ENCODE measurements around the gene LPP. TPM values are rescaled to one million over a fixed set of nuclear protein-coding genes. Genes with fewer than 3 reads are reported as not detected.
A peak's percentile ranks its signal among the peaks of the same experiment; 100 is the strongest.

The LPP gene
- total RNA-seq, 8 experiments from 2014 or later: 6.0 to 77.8 (median 15.4) TPM

DNA sequence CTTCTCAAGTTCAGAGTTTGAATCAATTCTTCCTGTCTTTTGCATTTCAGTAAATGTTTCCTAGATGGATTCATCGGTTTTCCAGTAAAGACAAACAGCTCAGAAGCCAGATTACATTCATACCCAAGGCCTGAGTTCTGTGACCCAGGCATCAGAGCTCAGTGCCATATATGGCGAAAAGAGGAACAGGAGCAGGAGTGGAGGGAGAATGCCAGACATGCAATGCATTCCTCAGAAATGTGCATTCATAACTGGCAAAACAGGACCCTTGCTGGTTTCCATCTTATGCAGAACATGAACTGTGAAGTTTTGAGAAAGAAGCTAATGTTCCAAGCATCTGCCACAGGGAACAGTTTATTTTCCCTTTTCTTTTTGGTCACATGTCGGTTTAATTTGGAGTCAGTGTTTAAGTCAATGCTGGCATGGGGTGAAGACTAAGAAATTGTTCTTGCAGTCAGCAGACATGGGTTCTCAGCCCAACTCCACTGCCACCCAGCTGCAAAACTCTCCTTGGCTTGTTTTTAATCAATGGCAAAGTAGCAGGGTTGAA lies 116.5 kb downstream of the LPP start:
- no peak overlapping the region for H3K4me3 ChIP-seq
- H3K4me1 ChIP-seq (replicated peaks in 1 of 2): peaks cover 8 to 19% of the 10 kb centered on the region in 2 donors
- no peak overlapping the region for H3K27ac ChIP-seq
- ATAC-seq (replicated peaks in 6 of 8): peak in 5 of 8 experiments; percentile 39 to 94 (median 52)
- 0 to 100% (median 55%) methylated on average over 1 to 3 of the region's 3 CpGs; no CpG with 5 or more reads in 2 of the 10 experiments for WGBS, 10 experiments
- in situ Hi-C loops (cut with MboI; ENCODE audit: low pct_unique_long_range_greater_than_20kb in 2 of 9, low sequenced_read_pairs in 9 of 9, unreplicated experiment in 9 of 9): no loop called here

DNA sequence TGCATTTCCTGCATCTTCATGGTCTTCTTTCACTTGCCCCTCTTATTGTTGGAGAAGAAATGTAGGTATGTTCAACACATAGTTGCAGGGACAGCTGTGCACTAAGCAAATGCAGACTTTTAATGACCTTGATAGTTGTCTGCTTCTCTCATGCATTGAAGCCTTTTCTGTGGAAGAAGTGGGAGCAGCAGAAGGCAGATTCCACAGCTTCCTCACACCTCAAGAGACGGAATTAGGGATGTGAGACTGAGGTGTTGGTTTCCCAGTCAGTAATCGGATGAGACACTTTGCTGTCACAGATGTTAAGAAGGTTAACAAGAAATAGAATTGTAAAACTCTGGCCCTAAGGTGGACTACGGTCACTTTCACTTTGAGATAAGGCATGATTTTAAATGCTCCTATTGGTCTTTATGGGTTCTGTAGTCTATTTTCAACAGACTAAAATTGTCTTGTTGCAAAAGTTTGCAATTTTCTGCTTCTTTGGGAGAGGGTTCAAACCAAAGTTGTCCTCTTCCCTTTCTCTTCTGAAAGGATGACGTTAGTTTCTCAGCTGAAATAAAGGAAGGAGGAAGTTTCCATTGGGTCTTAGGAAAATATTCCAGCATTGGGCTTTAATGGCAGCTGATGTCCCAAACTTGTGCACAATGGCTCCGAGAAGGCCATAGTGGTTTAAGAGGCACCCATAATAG lies 117.4 kb downstream of the LPP start:
- no peak for ATAC-seq (replicated peaks in 6 of 8)
- in situ Hi-C loops (cut with MboI; ENCODE audit: low pct_unique_long_range_greater_than_20kb in 2 of 9, low sequenced_read_pairs in 9 of 9, unreplicated experiment in 9 of 9): no loop called here
- no peak overlapping the region for H3K27ac ChIP-seq
- peaks cover 4 to 19% of the 10 kb centered on the region in 2 donors for H3K4me1 ChIP-seq (replicated peaks in 1 of 2)
- no peak overlapping the region for H3K4me3 ChIP-seq
- WGBS, 10 experiments: 72 to 100% (median 96%) methylated on average over 1 to 5 of the region's 5 CpGs

DNA sequence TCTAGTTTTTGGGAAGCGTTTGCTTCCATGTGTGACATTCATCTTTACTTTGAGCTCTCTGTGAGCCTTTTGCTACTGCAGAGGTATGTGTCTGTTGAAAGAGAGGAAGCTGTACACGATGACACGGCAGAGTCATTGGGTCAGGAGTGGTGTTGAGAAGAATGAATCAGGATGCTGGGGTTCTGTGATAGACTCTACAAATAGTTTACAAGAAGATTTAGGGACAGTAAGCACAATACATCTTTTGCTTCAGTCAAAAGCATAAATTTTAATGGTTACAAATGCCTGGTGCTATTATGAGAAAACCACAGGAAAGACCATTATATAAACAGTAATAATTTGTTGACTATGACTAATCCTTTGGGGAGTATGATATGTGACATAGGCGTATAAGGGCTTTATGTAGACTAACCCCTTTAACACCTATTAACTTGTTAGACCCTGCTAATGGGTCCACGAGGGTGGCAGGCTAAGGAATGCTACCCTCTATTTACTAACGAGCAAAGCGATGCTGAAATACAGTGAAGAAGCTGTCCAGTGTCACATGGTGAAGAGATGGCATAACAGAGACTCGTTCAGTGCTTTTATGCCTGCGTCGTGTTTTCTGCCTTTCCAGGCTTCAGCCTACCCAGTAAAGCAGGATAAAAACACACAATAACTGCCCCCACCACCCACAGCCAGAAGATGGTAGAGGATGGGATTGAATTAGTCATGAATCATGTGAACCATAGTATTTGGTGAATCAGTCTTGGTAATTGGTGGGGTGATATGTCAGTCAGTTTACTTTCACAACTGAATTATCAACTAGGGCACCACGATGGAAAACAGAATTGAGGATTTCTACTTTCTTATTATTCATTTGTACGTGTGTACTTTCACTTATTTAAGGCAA lies 118.8 kb downstream of the LPP start:
- H3K4me3 ChIP-seq: no peak overlapping the region
- 46 to 84% (median 77%) methylated on average over 3 to 11 of the region's 12 CpGs for WGBS, 10 experiments
- H3K27ac ChIP-seq: no peak overlapping the region
- ATAC-seq (replicated peaks in 6 of 8): peak in 5 of 8 experiments; percentile 58 to 87 (median 73)
- in situ Hi-C loops (cut with MboI; ENCODE audit: low pct_unique_long_range_greater_than_20kb in 2 of 9, low sequenced_read_pairs in 9 of 9, unreplicated experiment in 9 of 9): no loop called here
- peaks cover 4 to 19% of the 10 kb centered on the region in 2 donors for H3K4me1 ChIP-seq (replicated peaks in 1 of 2)

DNA sequence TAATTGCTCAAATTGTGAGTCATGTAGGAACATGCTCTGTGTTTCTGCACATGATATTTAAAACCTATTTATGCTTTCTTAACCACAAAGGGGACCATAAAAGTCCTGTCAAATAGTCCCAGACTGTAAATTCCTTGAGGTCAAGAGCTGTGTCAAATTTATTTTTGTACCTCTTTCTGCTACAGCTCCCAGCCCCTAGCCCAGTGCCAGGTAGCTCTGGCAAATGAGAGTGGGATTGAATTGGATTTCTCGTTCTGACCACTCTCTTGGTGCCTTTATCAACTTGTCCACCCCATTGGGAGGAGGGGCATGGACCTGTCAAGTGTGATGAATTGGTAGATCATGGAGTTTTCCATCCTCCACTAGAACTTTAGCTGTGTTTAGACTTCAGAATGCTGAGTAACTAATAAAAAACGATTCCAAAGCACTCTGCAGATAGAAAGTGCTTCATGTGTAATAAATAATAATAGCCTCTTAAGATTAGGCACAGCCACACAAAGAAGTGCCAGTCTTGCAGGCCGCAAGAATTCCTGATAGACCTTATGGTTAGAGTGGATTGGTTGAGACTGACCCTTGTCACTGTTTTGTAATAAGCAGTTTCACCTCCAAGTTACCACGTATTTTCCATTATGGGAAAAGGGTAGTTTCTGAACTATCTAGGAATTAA lies 120.4 kb downstream of the LPP start:
- WGBS, 10 experiments: 20 to 93% (median 71%) methylated on average over 1 to 4 of the region's 4 CpGs
- Histone ChIP-seq H3K4me3 (no peak overlapping the region), H3K27ac (no peak overlapping the region), H3K4me1 (replicated peaks in 1 of 2) (peaks cover 9 to 20% of the 10 kb centered on the region in 2 donors)
- ATAC-seq (replicated peaks in 6 of 8): no peak
- in situ Hi-C loops (cut with MboI; ENCODE audit: low pct_unique_long_range_greater_than_20kb in 2 of 9, low sequenced_read_pairs in 9 of 9, unreplicated experiment in 9 of 9): no loop called here

DNA sequence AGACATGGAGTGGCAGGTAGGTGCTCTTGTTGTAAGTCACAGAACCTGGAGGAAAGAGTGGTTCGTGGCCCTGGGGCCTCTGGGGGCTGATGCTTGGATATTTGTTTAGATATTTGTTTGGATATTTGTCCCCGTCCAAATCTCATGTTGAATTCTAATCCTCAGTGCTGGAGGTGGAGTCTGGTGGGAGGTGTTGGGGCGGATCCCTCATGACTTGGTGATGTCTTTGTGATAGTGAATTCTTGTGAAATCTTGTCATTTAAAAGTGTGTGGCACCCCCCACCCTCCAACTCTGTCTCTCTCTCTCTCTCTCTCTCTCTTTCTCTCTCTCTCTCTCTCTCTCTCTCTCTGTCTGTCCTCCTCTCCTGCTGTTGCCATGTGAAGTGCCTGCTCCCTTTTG lies 122.4 kb downstream of the LPP start:
- H3K27ac ChIP-seq: no peak overlapping the region
- H3K4me1 ChIP-seq (replicated peaks in 1 of 2): peaks cover 21 to 36% of the 10 kb centered on the region in 2 donors
- 77 to 100% (median 94%) methylated on average over 1 to 3 of the region's 3 CpGs; no CpG with 5 or more reads in 5 of the 10 experiments for WGBS, 10 experiments

DNA sequence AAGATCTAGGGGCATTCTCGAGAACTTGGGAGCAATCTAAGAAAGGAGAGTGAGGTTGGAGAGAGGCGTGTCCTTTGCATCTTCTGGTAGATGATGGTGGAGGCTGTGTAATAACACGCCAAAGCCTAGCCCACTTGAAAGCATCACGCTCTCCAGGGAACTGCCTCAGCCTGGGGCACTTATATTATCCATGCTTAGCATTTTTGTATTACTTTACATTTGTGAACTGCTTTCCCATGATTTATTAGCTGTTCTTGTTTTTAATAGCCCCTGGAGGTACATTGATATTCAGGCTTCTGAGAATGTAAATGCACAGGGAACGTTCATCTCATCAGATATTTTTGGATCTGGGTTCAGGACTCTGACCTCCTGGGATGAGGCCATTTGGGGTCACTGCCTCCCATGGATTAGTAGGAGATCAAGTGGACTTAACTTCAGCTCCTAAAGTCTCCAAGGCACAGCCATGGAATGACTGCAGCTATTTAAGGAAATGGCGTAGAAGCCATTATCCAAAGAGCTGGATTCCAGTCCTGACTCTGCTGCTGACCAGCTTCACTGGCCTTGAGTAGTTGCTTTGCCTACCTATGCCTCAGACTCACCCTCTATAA lies 124.9 kb downstream of the LPP start:
- peaks cover 32 to 39% of the 10 kb centered on the region in 2 donors for H3K4me1 ChIP-seq (replicated peaks in 1 of 2)
- in situ Hi-C loops (cut with MboI; ENCODE audit: low pct_unique_long_range_greater_than_20kb in 2 of 9, low sequenced_read_pairs in 9 of 9, unreplicated experiment in 9 of 9): no loop called here
- H3K27ac ChIP-seq: peak overlapping the region in 1 of 2 donors; percentile 70
- no peak overlapping the region for H3K4me3 ChIP-seq
- WGBS, 10 experiments: 35 to 100% (median 67%) methylated on average over 1 to 6 of the region's 6 CpGs
- ATAC-seq (replicated peaks in 6 of 8): peak in 7 of 8 experiments; percentile 24 to 92 (median 56)

More for the DNA sequence above, 122.4 kb downstream of the LPP start:
- H3K4me3 ChIP-seq: no peak overlapping the region
- in situ Hi-C loops (cut with MboI; ENCODE audit: low pct_unique_long_range_greater_than_20kb in 2 of 9, low sequenced_read_pairs in 9 of 9, unreplicated experiment in 9 of 9): no loop called here
- peak in 2 of 8 experiments; percentile 17 to 60 for ATAC-seq (replicated peaks in 6 of 8)

DNA sequence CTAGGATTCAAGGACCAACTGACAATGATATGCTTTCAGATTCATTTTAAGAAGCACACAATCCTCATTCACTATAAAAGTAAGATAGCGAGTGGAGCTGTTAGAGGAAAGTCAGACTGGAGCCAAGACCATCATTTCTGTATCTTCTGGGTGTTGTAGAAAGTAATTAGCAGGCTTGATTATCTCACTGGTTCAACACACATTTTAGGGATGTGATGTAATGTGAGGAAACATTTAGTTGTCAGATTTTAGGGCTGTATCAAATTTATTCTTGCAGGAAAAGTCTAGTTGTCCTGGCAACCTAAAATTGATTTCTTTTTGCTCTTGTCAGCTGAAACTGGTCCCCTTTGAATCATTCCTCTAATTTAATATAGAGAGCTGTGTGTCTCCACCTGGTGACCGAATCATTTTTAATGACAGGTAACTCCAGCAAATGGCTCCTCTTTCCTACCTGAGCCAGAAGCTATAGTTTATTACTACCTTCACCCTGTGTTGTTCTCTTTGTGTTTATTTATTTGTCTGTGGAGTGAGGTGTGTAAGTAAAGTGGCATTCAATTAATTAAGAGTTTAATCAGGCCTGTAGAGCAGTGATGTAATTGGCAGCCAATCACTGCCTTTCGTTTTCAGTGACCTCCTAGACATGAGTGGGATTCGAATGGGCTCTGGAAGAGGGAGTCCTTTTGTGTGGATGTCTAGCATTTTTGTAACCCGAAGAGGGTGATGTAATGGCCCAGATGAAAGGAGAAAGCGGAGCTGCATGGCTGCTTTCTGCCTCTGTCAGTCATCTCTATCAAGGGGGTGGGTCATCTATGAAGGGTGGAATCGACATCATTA lies 125.8 kb downstream of the LPP start:
- ATAC-seq (replicated peaks in 6 of 8): peak in 5 of 8 experiments; percentile 78 to 89 (median 87)
- no peak overlapping the region for H3K4me3 ChIP-seq
- H3K4me1 ChIP-seq (replicated peaks in 1 of 2): peaks cover 32 to 39% of the 10 kb centered on the region in 2 donors
- 48 to 100% (median 78%) methylated on average over 1 to 6 of the region's 7 CpGs; no CpG with 5 or more reads in 2 of the 10 experiments for WGBS, 10 experiments
- in situ Hi-C loops (cut with MboI; ENCODE audit: low pct_unique_long_range_greater_than_20kb in 2 of 9, low sequenced_read_pairs in 9 of 9, unreplicated experiment in 9 of 9): no loop called here
- peak overlapping the region; percentile 17 to 76 for H3K27ac ChIP-seq

DNA sequence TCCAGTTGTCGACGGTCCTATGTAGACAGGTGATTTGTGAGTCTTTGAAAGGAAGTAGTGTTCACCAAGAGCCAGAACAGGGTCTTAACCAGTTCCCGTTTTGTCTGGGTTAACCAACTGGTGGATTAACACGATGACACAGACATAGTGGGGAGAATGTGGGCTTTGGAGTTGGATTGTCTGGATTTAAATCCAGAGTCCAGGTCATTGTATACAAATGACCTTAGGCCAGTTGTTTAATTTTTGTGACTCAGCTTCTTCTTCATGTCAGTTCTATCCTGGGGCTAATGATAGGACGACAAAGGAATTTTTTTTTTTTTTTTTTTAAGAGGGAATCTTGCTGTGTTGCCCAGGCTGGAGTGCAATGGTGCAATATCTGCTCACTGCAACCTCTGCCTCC lies 126.7 kb downstream of the LPP start:
- H3K27ac ChIP-seq: peak overlapping the region; percentile 17 to 76
- no peak overlapping the region for H3K4me3 ChIP-seq
- H3K4me1 ChIP-seq (replicated peaks in 1 of 2): peaks cover 34 to 39% of the 10 kb centered on the region in 2 donors
- ATAC-seq (replicated peaks in 6 of 8): no peak
- in situ Hi-C loops (cut with MboI; ENCODE audit: low pct_unique_long_range_greater_than_20kb in 2 of 9, low sequenced_read_pairs in 9 of 9, unreplicated experiment in 9 of 9): no loop called here
- WGBS, 10 experiments: 67 to 100% (median 90%) methylated on average over 1 to 5 of the region's 5 CpGs; no CpG with 5 or more reads in 1 of the 10 experiments

DNA sequence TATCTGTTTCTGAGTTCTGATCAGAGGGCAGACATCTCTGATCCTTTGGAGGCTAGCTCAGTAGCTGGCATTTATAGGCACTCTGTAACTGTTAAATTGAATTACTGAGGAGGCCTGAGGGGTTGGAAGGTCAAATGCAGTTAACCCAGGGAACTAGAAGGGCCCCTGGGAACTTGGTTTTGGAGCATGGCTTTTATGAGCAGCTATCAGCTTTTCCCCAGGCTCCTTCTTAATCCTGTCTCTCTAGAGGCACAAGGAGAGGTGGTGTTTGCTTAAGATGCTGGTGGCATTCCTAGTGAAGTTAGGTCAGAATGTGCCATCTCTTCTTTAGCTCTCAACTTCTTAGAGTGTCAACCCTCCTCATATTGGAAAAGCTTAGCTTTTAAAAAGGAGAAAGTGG lies 128.9 kb downstream of the LPP start:
- in situ Hi-C loops (cut with MboI; ENCODE audit: low pct_unique_long_range_greater_than_20kb in 2 of 9, low sequenced_read_pairs in 9 of 9, unreplicated experiment in 9 of 9): no loop called here

DNA sequence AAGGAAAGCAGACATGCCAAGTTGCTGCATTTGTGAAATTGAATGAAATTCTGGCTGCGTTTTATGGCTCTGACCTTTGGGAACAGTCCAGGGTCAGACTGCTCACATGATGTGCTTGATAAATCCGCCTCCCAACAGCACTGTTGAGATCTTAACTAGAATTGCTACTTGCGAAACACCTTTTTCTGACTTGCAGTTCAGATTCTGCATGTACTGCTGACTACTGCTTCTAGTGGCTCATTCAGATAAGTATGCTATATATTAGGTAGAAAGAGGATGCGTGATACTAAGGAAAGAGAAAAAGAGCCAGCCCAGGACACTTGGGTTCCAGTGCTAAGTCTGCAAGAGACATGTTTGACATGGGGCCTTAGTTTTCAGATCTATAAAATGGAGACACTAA lies 129.4 kb downstream of the LPP start:
- 55 to 100% (median 83%) methylated on average over 1 to 4 of the region's 4 CpGs for WGBS, 10 experiments
- in situ Hi-C loops (cut with MboI; ENCODE audit: low pct_unique_long_range_greater_than_20kb in 2 of 9, low sequenced_read_pairs in 9 of 9, unreplicated experiment in 9 of 9): no loop called here

More for the DNA sequence above, 128.9 kb downstream of the LPP start:
- no peak overlapping the region for H3K4me3 ChIP-seq
- H3K4me1 ChIP-seq (replicated peaks in 1 of 2): peaks cover 34 to 49% of the 10 kb centered on the region in 2 donors
- no peak overlapping the region for H3K27ac ChIP-seq
- no peak for ATAC-seq (replicated peaks in 6 of 8)

DNA sequence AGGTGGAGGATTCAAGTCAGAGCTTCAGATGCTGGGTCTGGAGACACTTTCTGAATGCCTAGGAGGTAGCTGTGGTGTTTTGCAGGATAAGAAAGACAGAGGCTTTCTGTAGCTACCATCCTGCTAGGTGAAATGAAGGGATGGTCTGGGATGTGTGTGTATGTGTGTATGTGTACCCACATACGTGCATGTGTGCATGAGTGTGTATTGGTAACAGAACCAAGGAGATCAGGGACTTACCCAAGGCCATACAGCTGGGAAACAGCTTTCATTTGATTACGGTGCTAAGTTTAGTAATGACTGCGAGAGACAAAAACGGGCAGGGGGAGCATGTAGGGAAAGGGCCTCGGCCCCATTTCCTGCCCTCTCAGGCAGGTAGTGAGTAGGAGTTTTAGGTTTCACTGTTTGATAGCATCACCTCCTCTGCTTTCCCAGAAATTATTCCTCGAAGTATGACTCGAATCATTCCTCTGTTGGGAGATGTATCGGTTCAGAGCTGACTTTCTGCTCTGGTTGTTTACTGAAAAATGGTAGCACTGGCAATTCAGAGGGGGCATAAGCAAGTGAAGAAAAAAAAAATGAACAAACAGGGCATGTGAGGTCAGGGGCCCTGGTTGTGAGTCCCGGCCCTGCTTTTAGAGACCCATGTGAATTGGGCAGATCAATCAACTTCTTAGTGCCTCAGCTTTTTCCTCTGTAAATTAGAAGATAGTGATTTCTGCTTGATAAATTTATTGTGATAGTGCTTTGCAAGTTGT lies 130.7 kb downstream of the LPP start:
- 70 to 100% (median 83%) methylated on average over 1 to 6 of the region's 9 CpGs; no CpG with 5 or more reads in 3 of the 10 experiments for WGBS, 10 experiments
- Histone ChIP-seq H3K4me3 (no peak overlapping the region), H3K4me1 (replicated peaks in 1 of 2) (peaks cover 23 to 40% of the 10 kb centered on the region in 2 donors), H3K27ac (no peak overlapping the region)
- ATAC-seq (replicated peaks in 6 of 8): no peak
- in situ Hi-C loops (cut with MboI; ENCODE audit: low pct_unique_long_range_greater_than_20kb in 2 of 9, low sequenced_read_pairs in 9 of 9, unreplicated experiment in 9 of 9): no loop called here

More for the DNA sequence above, 129.4 kb downstream of the LPP start:
- H3K4me3 ChIP-seq: no peak overlapping the region
- H3K27ac ChIP-seq: no peak overlapping the region
- ATAC-seq (replicated peaks in 6 of 8): no peak
- peaks cover 34 to 51% of the 10 kb centered on the region in 2 donors for H3K4me1 ChIP-seq (replicated peaks in 1 of 2)
